ELF-1 (cell line): ENCODE results near the gene FMO3.

Experiments
- DNase-seq: peaks from one replicate; pipeline ENCODE4 v3.0.0-alpha.2; 2016; ENCODE audit warnings: low read depth, low spot score

The FMO3 gene

GRCh38 chr1:171158551-171158950 is 67.8 kb downstream of the FMO3 start:
- no peak for DNase-seq

GRCh38 chr1:171159148-171159547 is 68.4 kb downstream of the FMO3 start:
- DNase-seq, result no peak

DNA sequence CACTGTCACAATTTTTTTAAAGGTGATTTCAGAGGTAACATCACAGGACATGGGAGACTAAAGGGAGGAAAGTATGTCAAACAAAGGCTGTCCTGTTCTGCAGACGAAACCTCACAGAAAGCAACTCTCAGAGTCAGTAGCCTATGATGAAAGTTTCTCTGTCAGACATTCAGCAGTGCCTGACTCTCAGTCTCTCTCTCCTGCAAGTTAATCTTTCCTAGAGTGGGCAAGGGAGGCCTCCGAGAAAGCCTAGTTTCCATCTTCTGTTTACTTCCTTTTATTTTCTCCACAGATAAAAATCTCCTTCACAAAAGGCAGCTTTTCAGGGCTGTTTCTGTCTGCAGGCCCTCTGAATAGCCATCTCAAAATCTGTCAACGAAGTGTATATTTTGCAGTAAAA is 69.5 kb downstream of the FMO3 start:
- no peak for DNase-seq

- no peak for DNase-seq
Measured at GRCh38 chr1:171160639-171161354, 70.1 kb downstream of the FMO3 start.

DNA sequence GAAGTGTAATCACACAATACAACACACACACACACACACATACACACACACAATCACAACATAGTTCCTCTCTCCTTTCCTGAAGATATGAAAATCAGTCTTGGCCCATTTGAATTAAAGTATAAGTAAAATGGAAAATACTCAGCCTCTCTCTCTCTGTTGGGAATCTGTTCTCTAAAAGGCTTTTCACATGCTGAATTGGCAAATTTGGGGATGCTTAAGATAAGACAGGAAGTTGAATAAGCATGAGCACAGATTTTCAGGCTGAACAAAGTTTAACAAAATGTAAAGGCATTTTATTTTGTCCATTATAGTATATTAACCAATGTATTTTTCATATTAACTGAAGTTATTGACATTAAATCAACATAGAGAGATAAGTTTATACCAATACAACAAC is 70.7 kb downstream of the FMO3 start:
- DNase-seq, result no peak

GRCh38 chr1:171166361-171166760 is 75.7 kb downstream of the FMO3 start:
- no peak for DNase-seq
